ENCODE results near the gene MYO15A.

Gene MYO15A

DNA sequence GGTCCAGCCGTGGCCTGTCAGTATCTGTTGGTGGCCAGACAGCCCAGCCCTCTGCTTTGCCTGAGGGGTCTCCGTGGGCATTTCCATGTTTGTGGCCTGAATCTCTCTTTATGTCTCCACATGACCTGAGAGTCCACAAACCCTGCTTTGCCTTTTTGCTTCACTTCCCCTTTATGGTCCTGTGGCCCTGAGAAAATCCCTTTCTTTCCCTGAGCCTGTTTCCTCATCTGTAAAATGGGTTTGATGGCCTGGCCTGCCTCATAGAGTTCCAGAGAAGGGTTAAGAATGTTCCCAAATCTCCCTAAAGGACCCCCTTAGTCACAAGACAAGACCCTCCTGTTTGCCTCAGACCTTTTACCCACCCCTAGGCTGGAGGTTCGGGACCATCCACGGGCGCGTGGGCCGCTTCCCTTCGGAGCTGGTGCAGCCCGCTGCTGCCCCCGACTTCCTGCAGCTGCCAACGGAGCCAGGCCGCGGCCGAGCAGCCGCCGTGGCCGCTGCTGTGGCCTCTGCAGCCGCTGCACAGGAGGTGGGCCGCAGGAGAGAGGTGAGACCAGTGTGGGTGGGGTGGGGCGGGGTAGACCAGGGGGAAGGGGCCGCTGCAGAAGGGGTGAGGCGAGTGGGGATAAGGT lies 48.9 kb downstream of the MYO15A start:
- peak overlapping the region; percentile 14 to 92 (median 81) for H3K27ac Mint-ChIP-seq
- peaks cover 11% of the 10 kb centered on the region for H3K27me3 Mint-ChIP-seq (ENCODE audit: low read depth)
- peaks cover 36% of the 10 kb centered on the region for H3K4me1 Mint-ChIP-seq
- H3K36me3 Mint-ChIP-seq (ENCODE audit: low read depth) = no peaks in the 10 kb centered on the region
- H3K9me3 Mint-ChIP-seq = no peaks in the 10 kb centered on the region
- peak overlapping the region; percentile 69 to 86 (median 82) for H3K4me3 Mint-ChIP-seq
- TF ChIP-seq, protein P1, sequence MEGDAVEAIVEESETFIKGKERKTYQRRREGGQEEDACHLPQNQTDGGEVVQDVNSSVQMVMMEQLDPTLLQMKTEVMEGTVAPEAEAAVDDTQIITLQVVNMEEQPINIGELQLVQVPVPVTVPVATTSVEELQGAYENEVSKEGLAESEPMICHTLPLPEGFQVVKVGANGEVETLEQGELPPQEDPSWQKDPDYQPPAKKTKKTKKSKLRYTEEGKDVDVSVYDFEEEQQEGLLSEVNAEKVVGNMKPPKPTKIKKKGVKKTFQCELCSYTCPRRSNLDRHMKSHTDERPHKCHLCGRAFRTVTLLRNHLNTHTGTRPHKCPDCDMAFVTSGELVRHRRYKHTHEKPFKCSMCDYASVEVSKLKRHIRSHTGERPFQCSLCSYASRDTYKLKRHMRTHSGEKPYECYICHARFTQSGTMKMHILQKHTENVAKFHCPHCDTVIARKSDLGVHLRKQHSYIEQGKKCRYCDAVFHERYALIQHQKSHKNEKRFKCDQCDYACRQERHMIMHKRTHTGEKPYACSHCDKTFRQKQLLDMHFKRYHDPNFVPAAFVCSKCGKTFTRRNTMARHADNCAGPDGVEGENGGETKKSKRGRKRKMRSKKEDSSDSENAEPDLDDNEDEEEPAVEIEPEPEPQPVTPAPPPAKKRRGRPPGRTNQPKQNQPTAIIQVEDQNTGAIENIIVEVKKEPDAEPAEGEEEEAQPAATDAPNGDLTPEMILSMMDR (IDR thresholded peaks at IDR 0.05; ENCODE audit: unreplicated experiment in 3 of 3) = no peak

DNA sequence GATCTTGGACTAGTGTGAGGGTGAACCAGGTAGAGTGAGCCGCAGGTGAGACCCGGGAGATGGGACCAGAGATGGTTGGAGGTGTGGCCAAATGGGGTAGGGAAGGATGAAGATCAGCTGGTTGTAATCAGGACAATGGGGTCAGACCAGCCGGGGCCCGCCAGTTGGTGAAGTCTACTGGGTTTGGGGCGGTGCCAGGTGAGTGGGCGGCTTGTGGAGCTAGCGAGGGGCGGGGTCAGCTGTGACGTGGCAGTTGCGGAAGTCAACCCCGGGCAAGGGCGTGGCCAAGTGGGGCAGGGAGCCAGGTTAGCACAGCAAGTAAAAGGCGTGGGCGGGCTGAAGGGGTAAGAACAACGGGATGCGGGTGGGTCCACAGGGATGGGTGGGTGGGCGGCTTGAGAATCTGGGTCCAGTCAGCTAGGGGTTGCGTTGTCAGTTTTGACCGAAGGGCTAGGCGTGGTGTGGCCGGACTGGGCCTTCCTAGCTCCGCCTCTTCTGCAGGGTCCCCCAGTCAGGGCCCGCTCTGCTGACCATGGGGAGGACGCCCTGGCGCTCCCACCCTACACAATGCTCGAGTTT lies 49.6 kb downstream of the MYO15A start:
- H3K4me3 Mint-ChIP-seq = peak overlapping the region; percentile 69 to 86 (median 82)
- H3K36me3 Mint-ChIP-seq (ENCODE audit: low read depth) = no peaks in the 10 kb centered on the region
- peaks cover 36% of the 10 kb centered on the region for H3K4me1 Mint-ChIP-seq
- H3K27ac Mint-ChIP-seq = peak overlapping the region; percentile 14 to 92 (median 81)
- no peaks in the 10 kb centered on the region for H3K9me3 Mint-ChIP-seq
- TF ChIP-seq, protein P1 (IDR thresholded peaks at IDR 0.05; ENCODE audit: unreplicated experiment in 3 of 3) = no peak
- peaks cover 9% of the 10 kb centered on the region for H3K27me3 Mint-ChIP-seq (ENCODE audit: low read depth)

DNA sequence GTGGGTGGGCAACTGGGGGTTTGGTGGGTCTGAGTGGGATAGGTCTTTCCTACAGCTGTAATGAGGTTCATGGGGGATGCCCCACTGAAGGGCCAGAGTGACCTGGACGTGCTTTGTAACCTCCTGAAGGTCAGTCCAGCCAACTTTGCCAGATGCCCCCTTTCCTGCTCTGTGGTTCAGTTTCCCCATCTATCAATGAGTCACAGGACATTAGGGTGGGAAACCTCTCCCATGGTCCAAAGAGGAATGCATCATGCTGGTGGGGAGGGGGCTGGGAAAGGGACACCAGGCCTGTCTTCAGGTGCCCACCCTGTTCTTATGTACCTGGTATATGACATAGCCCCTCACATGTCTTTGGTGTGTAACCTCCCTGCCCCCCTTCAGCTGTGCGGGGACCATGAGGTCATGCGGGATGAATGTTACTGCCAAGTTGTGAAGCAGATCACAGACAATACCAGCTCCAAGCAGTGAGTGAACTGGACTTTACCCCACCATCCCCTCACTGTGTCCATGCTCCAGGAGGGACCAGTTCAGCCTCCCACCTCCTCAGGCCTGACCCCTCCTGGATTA lies 51.1 kb downstream of the MYO15A start:
- Mint-ChIP-seq H3K27me3 (ENCODE audit: low read depth) (peaks cover 9% of the 10 kb centered on the region), H3K4me1 (peaks cover 27% of the 10 kb centered on the region), H3K36me3 (ENCODE audit: low read depth) (no peaks in the 10 kb centered on the region), H3K27ac (peak overlapping the region; percentile 30 to 64 (median 39)), H3K9me3 (no peaks in the 10 kb centered on the region), H3K4me3 (peak overlapping the region; percentile 32 to 54 (median 47))
- TF ChIP-seq, protein P1 (IDR thresholded peaks at IDR 0.05; ENCODE audit: unreplicated experiment in 3 of 3) = no peak

DNA sequence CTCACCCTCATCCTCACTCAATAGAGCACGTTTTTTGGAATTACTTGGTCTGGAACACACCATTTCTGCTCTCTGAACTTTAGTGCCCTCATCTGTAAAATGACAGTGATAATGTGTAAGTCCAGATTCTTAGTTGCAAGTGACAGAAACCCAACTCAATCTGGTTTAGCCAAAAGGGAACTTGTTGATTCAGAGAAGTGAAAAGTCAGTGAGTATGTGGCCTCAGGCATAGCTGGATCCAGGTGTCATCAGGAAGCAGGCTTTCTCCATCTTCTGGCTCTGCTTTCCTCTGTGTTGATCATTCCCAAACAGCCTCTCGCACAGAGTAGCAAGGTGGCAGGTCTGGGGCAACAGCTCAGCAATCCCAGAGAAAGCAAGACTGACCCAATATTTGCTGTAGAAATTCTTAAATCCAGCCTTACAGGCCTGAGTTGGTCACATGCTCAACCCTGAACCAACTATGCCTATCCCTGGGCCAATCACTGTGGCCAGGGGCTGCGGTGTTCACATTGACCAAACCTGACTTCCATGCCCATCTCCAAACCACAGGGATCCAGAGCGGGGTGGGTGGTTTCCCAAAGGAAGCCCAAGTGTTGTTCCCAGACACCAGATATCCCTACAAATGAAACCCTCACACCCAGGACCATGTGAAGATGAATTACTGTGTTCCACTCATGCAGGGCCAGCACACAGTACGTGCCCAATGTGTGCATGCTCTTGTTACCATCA lies 51.7 kb downstream of the MYO15A start:
- Mint-ChIP-seq H3K4me3 (peak overlapping the region; percentile 47 to 58 (median 54)), H3K27ac (peak overlapping the region; percentile 39 to 79 (median 74)), H3K27me3 (ENCODE audit: low read depth) (peaks cover 10% of the 10 kb centered on the region), H3K4me1 (peaks cover 27% of the 10 kb centered on the region), H3K9me3 (no peaks in the 10 kb centered on the region), H3K36me3 (ENCODE audit: low read depth) (no peaks in the 10 kb centered on the region)
- TF ChIP-seq, protein P1 (IDR thresholded peaks at IDR 0.05; ENCODE audit: unreplicated experiment in 3 of 3) = no peak

DNA sequence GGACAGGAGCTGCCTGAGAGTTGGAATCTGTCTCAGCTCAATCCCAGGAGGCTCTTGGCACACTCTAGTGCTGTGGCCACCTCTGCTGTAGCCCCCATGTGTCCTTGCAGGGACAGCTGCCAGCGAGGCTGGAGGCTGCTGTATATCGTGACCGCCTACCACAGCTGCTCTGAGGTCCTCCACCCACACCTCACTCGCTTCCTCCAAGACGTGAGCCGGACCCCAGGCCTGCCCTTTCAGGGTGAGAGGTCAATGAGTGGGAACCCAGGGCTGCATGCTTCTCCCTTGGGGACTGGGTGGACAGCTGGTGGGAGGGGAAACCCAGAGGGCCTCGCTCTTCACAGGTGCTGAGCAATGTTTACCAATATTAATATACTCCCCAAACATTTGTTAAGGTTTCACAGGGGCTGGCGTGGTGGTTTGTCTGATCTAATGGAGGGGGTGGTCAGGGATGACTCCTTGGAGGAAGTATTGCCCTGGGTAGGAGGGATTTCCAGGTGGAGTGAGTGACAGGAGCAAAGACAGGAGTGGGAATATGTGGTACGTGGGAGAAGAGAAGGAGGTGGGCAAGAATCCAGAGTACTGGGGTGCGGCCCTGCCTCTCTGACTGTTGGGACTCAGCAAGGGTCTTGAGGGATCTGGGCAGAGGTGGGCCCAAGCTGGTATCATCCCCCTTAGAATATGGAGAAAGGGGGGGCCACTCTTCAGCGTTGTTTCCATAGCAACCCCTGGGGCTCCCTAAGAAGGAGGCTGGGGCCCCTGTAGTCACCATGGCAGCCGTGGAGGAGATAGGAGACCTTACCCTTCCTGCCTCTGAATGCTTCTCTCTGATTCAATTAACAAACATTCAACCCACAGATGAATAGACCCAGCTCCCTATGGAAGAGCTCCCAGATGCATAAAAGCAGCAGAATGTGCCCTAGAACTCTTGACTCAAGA lies 52.9 kb downstream of the MYO15A start:
- Mint-ChIP-seq H3K9me3 (no peaks in the 10 kb centered on the region), H3K36me3 (ENCODE audit: low read depth) (no peaks in the 10 kb centered on the region), H3K27ac (peak overlapping the region in 2 of 3 experiments; percentile 74 to 79), H3K4me1 (peaks cover 27% of the 10 kb centered on the region), H3K4me3 (peak overlapping the region in 1 of 3 experiments; percentile 58), H3K27me3 (ENCODE audit: low read depth) (peaks cover 13% of the 10 kb centered on the region)
- TF ChIP-seq, protein P1 (IDR thresholded peaks at IDR 0.05; ENCODE audit: unreplicated experiment in 3 of 3) = no peak
